CD8-positive, alpha-beta memory T cell (primary cell): ENCODE measurements around the gene STK32B. TPM values are rescaled to one million over a fixed set of nuclear protein-coding genes. Genes with fewer than 3 reads are reported as not detected.

Experiments used
- CTCF ChIA-PET: fragments of 350-600 bp; sonication (Branson Sonifier 250); formaldehyde crosslinking; loops from one replicate; lab custom pipeline; 2021; ENCODE audit warnings: antibody characterized with exemption; lab: Charles Lee
- POLR2A ChIA-PET: fragments of 350-600 bp; sonication (Branson Sonifier 250); formaldehyde crosslinking; loops from one replicate; lab custom pipeline; 2021; ENCODE audit warnings: antibody characterized with exemption; lab: Charles Lee
- DNase-seq, 5 donors: peaks; one replicate each; pipeline versions ENCODE4 v3.0.0 to v3.0.0-alpha.2; 2020 to 2022; ENCODE audit warnings: mixed read lengths in 1 of 5
- H3K27ac ChIP-seq: one replicate; pipeline ENCODE4 v1.7.0; 2013; ENCODE audit warnings: low read depth, mild to moderate bottlenecking, low read length, moderate library complexity
- H3K27me3 ChIP-seq: 2 replicates; pipeline ENCODE4 v1.7.0; 2013; ENCODE audit warnings: low read length, mild to moderate bottlenecking; ENCODE audit not compliant: insufficient read depth, poor library complexity, severe bottlenecking
- H3K36me3 ChIP-seq: 2 replicates; pipeline ENCODE4 v1.7.0; 2013; ENCODE audit warnings: mild to moderate bottlenecking, low read length, moderate library complexity; ENCODE audit not compliant: insufficient read depth
- H3K4me1 ChIP-seq: 2 replicates; pipeline ENCODE4 v1.7.0; 2013; ENCODE audit warnings: mild to moderate bottlenecking, low read length, moderate library complexity; ENCODE audit not compliant: insufficient read depth
- H3K4me3 ChIP-seq: 2 replicates; pipeline ENCODE4 v1.7.0; 2013; ENCODE audit warnings: mild to moderate bottlenecking, low read length
- H3K9me3 ChIP-seq: 2 replicates; pipeline ENCODE4 v1.7.0; 2013; ENCODE audit warnings: mild to moderate bottlenecking, low read length
- H3K27ac Mint-ChIP-seq, 8 donors: one replicate each; pipeline ENCODE4 v1.8.0; 2020 to 2021; ENCODE audit warnings: mixed read lengths in 8 of 8, mild to moderate bottlenecking in 6 of 8, inconsistent platforms in 3 of 8, moderate library complexity in 3 of 8
- H3K27me3 Mint-ChIP-seq, 2 donors: one replicate each; pipeline ENCODE4 v1.8.0; 2020 to 2021; ENCODE audit warnings: mixed read lengths in 2 of 2, mild to moderate bottlenecking in 1 of 2, moderate library complexity in 1 of 2
- H3K36me3 Mint-ChIP-seq, 3 donors: one replicate each; pipeline ENCODE4 v1.8.0; 2020 to 2021; ENCODE audit warnings: mixed read lengths in 3 of 3, inconsistent platforms in 1 of 3, mild to moderate bottlenecking in 1 of 3
- H3K4me1 Mint-ChIP-seq, 3 donors: one replicate each; pipeline ENCODE4 v1.8.0; 2020 to 2021; ENCODE audit warnings: mixed read lengths in 3 of 3, inconsistent platforms in 1 of 3, mild to moderate bottlenecking in 1 of 3
- H3K4me3 Mint-ChIP-seq, 7 donors: one replicate each; pipeline ENCODE4 v1.8.0; 2020 to 2021; ENCODE audit warnings: mixed read lengths in 7 of 7, mild to moderate bottlenecking in 6 of 7, moderate library complexity in 4 of 7, inconsistent platforms in 2 of 7
- H3K9me3 Mint-ChIP-seq, 5 donors: one replicate each; pipeline ENCODE4 v1.8.0; 2020 to 2022; ENCODE audit warnings: mixed read lengths in 5 of 5, mild to moderate bottlenecking in 3 of 5, moderate library complexity in 2 of 5, inconsistent platforms in 1 of 5
- polyA plus RNA-seq: library from polyadenylated mRNA; unstranded; fragments of 300-500 nt; fragmentation: Illumina TruSeq; gene quantifications from one replicate; pipeline ENCODE4 v1.2.3, GENCODE V29; 2021
- total RNA-seq, 2 experiments: library from RNA; stranded (reverse); gene quantifications; one replicate each; pipeline ENCODE4 v1.2.3, GENCODE V29; 2021

STK32B gene
- total and polyA plus RNA-seq, 3 experiments from 2014 or later: not detected

- Mint-ChIP-seq H3K27me3 (peaks cover 12 to 37% of the 10 kb centered on the region in 2 donors), H3K4me3 (no peak overlapping the region), H3K36me3 (no peaks in the 10 kb centered on the region), H3K9me3 (peaks cover 0 to 4% (median 2%) of the 10 kb centered on the region in 5 donors), H3K27ac (no peak overlapping the region), H3K4me1 (no peaks in the 10 kb centered on the region)
- Histone ChIP-seq H3K36me3 (no peaks in the 10 kb centered on the region), H3K9me3 (no peaks in the 10 kb centered on the region), H3K27me3 (no peaks in the 10 kb centered on the region), H3K27ac (no peak overlapping the region), H3K4me3 (no peak overlapping the region), H3K4me1 (no peaks in the 10 kb centered on the region)
- CTCF ChIA-PET: no interaction called here
- POLR2A ChIA-PET: no interaction called here
- no peak for DNase-seq
Measured at GRCh38 chr4:5012244-5012898, 38.9 kb upstream of the STK32B start.

DNA sequence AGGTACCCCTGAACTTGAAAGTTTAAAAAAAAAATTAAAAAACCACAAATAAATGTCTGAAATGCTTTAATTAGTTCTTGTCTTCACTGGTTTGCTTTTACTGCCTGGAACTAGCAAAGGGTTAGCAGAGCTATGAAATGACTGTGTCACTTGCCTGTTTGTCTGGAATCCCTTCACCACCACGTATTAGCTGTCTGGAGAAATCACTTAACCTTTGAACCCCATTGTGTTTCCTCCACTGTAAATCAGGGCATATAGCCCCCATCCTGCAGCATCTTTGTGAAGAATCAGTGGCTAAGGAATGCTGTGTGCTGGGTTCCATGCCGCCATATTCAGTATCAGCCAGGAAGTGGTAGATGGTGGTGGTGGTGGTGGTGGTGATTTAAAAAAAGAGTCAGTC is 38.3 kb upstream of the STK32B start:
- POLR2A ChIA-PET: no interaction called here
- no peaks in the 10 kb centered on the region for H3K36me3 ChIP-seq
- H3K36me3 Mint-ChIP-seq: no peaks in the 10 kb centered on the region
- no peaks in the 10 kb centered on the region for H3K9me3 ChIP-seq
- peaks cover 0 to 4% (median 2%) of the 10 kb centered on the region in 5 donors for H3K9me3 Mint-ChIP-seq
- no peak overlapping the region for H3K4me3 Mint-ChIP-seq
- DNase-seq: no peak
- no peaks in the 10 kb centered on the region for H3K27me3 ChIP-seq
- H3K4me3 ChIP-seq: no peak overlapping the region
- no peak overlapping the region for H3K27ac ChIP-seq
- H3K27ac Mint-ChIP-seq: no peak overlapping the region
- no peaks in the 10 kb centered on the region for H3K4me1 Mint-ChIP-seq
- CTCF ChIA-PET: no interaction called here
- H3K4me1 ChIP-seq: no peaks in the 10 kb centered on the region
- H3K27me3 Mint-ChIP-seq: peaks cover 12 to 41% of the 10 kb centered on the region in 2 donors

DNA sequence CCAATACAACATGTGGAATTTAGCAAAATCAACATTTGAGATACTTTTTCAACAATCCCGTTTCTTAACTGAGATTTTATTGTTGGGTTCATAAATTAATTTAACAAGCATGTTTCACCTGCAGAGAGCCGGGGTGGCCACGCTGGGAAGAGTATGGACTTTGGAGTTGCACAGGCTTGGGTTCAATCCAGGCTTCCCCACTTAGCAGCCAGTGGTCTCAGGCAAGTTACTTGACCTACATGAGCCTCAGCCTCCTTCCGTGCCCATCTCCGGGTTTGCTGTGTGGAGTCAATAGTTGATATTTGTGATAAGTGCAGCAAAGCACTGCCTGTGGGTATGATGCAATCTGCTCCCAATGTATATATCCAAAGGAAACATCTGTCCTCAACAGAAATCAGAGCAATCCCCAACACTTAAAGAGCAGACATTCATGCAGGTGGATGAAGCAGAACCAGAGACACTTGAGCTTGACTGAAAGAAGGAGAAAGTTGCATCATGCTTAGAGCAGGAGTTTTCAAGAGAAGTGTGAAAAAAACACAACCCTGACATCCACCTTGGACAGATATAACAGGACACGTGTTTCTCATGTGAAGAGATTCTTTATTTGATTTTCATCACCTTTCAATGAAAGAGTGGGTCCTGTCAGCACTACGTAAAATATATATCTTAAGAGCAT is 37.1 kb upstream of the STK32B start:
- no peak for DNase-seq
- H3K4me1 Mint-ChIP-seq: peaks cover 0 to 4% (median 0%) of the 10 kb centered on the region in 3 donors
- no peaks in the 10 kb centered on the region for H3K36me3 ChIP-seq
- H3K4me3 ChIP-seq: no peak overlapping the region
- ChIA-PET POLR2A (no interaction called here), CTCF (no interaction called here)
- H3K9me3 Mint-ChIP-seq: peaks cover 0 to 2% (median 2%) of the 10 kb centered on the region in 5 donors
- H3K27me3 Mint-ChIP-seq: peaks cover 11 to 41% of the 10 kb centered on the region in 2 donors
- H3K9me3 ChIP-seq: no peaks in the 10 kb centered on the region
- no peak overlapping the region for H3K27ac Mint-ChIP-seq
- H3K36me3 Mint-ChIP-seq: no peaks in the 10 kb centered on the region
- H3K27me3 ChIP-seq: no peaks in the 10 kb centered on the region
- H3K4me1 ChIP-seq: no peaks in the 10 kb centered on the region
- no peak overlapping the region for H3K27ac ChIP-seq
- no peak overlapping the region for H3K4me3 Mint-ChIP-seq

DNA sequence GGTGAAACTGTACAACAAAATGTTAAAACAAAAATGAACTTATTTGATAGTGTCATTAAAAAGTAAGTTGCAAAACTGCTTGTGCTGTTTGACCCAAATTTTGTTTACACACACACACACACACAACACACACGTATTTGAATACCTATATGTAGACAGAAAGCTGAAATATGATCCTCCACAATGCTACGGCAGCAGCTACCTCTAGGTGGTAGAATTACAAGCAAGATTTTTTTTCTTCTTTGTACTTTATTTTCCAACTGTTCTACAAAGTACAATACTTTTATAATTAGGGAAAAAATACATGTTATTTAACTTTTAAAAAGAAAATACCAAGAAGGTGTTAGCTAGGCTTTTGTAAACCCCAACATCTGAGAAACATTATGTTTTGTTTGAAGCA is 33.2 kb upstream of the STK32B start:
- Mint-ChIP-seq H3K4me1 (peaks cover 0 to 4% (median 0%) of the 10 kb centered on the region in 3 donors), H3K27me3 (peaks cover 17 to 36% of the 10 kb centered on the region in 2 donors), H3K36me3 (no peaks in the 10 kb centered on the region), H3K27ac (no peak overlapping the region), H3K9me3 (peaks cover 0 to 2% (median 0%) of the 10 kb centered on the region in 5 donors), H3K4me3 (no peak overlapping the region)
- Histone ChIP-seq H3K27ac (no peak overlapping the region), H3K4me1 (no peaks in the 10 kb centered on the region), H3K36me3 (no peaks in the 10 kb centered on the region), H3K4me3 (no peak overlapping the region), H3K27me3 (no peaks in the 10 kb centered on the region), H3K9me3 (no peaks in the 10 kb centered on the region)
- ChIA-PET CTCF (no interaction called here), POLR2A (no interaction called here)
- no peak for DNase-seq

GRCh38 chr4:5018603-5019002 is 32.7 kb upstream of the STK32B start:
- no peak overlapping the region for H3K4me3 Mint-ChIP-seq
- H3K27ac Mint-ChIP-seq: no peak overlapping the region
- H3K36me3 ChIP-seq: no peaks in the 10 kb centered on the region
- no peaks in the 10 kb centered on the region for H3K9me3 ChIP-seq
- H3K27me3 ChIP-seq: no peaks in the 10 kb centered on the region
- H3K4me1 Mint-ChIP-seq: peaks cover 0 to 4% (median 0%) of the 10 kb centered on the region in 3 donors
- POLR2A ChIA-PET: no interaction called here
- H3K4me3 ChIP-seq: no peak overlapping the region
- H3K36me3 Mint-ChIP-seq: no peaks in the 10 kb centered on the region
- DNase-seq: no peak
- no peak overlapping the region for H3K27ac ChIP-seq
- H3K9me3 Mint-ChIP-seq: peaks cover 0 to 4% (median 0%) of the 10 kb centered on the region in 5 donors
- CTCF ChIA-PET: no interaction called here
- no peaks in the 10 kb centered on the region for H3K4me1 ChIP-seq
- H3K27me3 Mint-ChIP-seq: peaks cover 17 to 36% of the 10 kb centered on the region in 2 donors

GRCh38 chr4:5019274-5019673 is 32.0 kb upstream of the STK32B start, which contains the start of gene CYTL1:
Gene CYTL1, minus strand, starts transcription at chr4:5019458. Its CDS starts 13 bp downstream, at chr4:5019445.
- Mint-ChIP-seq H3K9me3 (peaks cover 0 to 4% (median 0%) of the 10 kb centered on the region in 5 donors), H3K27ac (no peak within 1 kb of the TSS), H3K36me3 (no peaks in the 10 kb centered on the region), H3K4me1 (peaks cover 0 to 4% (median 0%) of the 10 kb centered on the region in 3 donors), H3K27me3 (peaks cover 17 to 33% of the 10 kb centered on the region in 2 donors), H3K4me3 (no peak within 1 kb of the TSS)
- Histone ChIP-seq H3K36me3 (no peaks in the 10 kb centered on the region), H3K27me3 (no peaks in the 10 kb centered on the region), H3K27ac (no peak within 1 kb of the TSS), H3K9me3 (no peaks in the 10 kb centered on the region), H3K4me3 (no peak within 1 kb of the TSS), H3K4me1 (no peaks in the 10 kb centered on the region)
- no peak for DNase-seq
- CTCF ChIA-PET: no interaction called here
- POLR2A ChIA-PET: no interaction called here

GRCh38 chr4:5019796-5020195 is 31.5 kb upstream of the STK32B start:
- Mint-ChIP-seq H3K36me3 (no peaks in the 10 kb centered on the region), H3K9me3 (peaks cover 0 to 4% (median 0%) of the 10 kb centered on the region in 5 donors), H3K27ac (no peak overlapping the region), H3K27me3 (peaks cover 17 to 32% of the 10 kb centered on the region in 2 donors), H3K4me1 (peaks cover 0 to 4% (median 0%) of the 10 kb centered on the region in 3 donors), H3K4me3 (no peak overlapping the region)
- no peaks in the 10 kb centered on the region for H3K27me3 ChIP-seq
- no peak for DNase-seq
- H3K27ac ChIP-seq: no peak overlapping the region
- H3K4me3 ChIP-seq: no peak overlapping the region
- ChIA-PET CTCF (no interaction called here), POLR2A (no interaction called here)
- H3K4me1 ChIP-seq: no peaks in the 10 kb centered on the region
- H3K9me3 ChIP-seq: no peaks in the 10 kb centered on the region
- no peaks in the 10 kb centered on the region for H3K36me3 ChIP-seq

- Mint-ChIP-seq H3K27me3 (peaks cover 17 to 32% of the 10 kb centered on the region in 2 donors), H3K9me3 (peaks cover 0 to 4% (median 0%) of the 10 kb centered on the region in 5 donors), H3K27ac (no peak overlapping the region), H3K4me1 (peaks cover 0 to 4% (median 0%) of the 10 kb centered on the region in 3 donors), H3K4me3 (no peak overlapping the region), H3K36me3 (no peaks in the 10 kb centered on the region)
- Histone ChIP-seq H3K9me3 (no peaks in the 10 kb centered on the region), H3K27me3 (no peaks in the 10 kb centered on the region), H3K4me3 (no peak overlapping the region), H3K36me3 (no peaks in the 10 kb centered on the region), H3K27ac (no peak overlapping the region), H3K4me1 (no peaks in the 10 kb centered on the region)
- ChIA-PET POLR2A (no interaction called here), CTCF (no interaction called here)
- DNase-seq: no peak
Measured at GRCh38 chr4:5020341-5020740, 30.9 kb upstream of the STK32B start.
